Muscle of back (tissue), 13 donors: ENCODE measurements around the gene WNK2. TPM values are rescaled to one million over a fixed set of nuclear protein-coding genes. Genes with fewer than 3 reads are reported as not detected.
"Not testable (repeated sequence)": the region's sequence is repeated elsewhere in the genome, so short reads cannot be mapped to it uniquely, and the experiment has no call there.

Experiments used
- DNase-seq, 3 donors: peaks; one replicate each; pipeline versions ENCODE4 v3.0.0 to v3.0.0-alpha.2; 2013
- long read RNA-seq, 9 donors: transcript quantifications; one replicate each; lab custom pipeline, GENCODE V29; 2026
- polyA plus RNA-seq, 10 donors: library from polyadenylated mRNA; unstranded; fragments of 120-200 nt; gene quantifications; one replicate each; pipeline ENCODE4 v1.2.1, GENCODE V29; 2013; ENCODE audit not compliant: insufficient read length in 10 of 10

The WNK2 gene
- 10 to 100 TPM in 9 of 10 donors, 1 to 10 TPM in 1; 9.3 to 14.7 (median 11.5) TPM for polyA plus RNA-seq
- long read RNA-seq, donor 1, partial matches to known transcripts, result 0 of 1 reads
- long read RNA-seq, donor 1, other reads (novel, unspliced or antisense), result 0 of 1 reads
- long read RNA-seq, donor 2, result 0 reads
- long read RNA-seq, donor 3, result 0 reads
- long read RNA-seq, donor 4, result 0 reads
- long read RNA-seq, donor 5, partial matches to known transcripts, result 0 of 1 reads
- long read RNA-seq, donor 5, other reads (novel, unspliced or antisense), result 0 of 1 reads
- long read RNA-seq, donor 6, partial matches to known transcripts, result 0 of 1 reads
- long read RNA-seq, donor 6, other reads (novel, unspliced or antisense), result 0 of 1 reads
- long read RNA-seq, donor 7, result 0 reads
- long read RNA-seq, donor 8, result 0 reads
- long read RNA-seq, donor 9, result 0 reads

DNA sequence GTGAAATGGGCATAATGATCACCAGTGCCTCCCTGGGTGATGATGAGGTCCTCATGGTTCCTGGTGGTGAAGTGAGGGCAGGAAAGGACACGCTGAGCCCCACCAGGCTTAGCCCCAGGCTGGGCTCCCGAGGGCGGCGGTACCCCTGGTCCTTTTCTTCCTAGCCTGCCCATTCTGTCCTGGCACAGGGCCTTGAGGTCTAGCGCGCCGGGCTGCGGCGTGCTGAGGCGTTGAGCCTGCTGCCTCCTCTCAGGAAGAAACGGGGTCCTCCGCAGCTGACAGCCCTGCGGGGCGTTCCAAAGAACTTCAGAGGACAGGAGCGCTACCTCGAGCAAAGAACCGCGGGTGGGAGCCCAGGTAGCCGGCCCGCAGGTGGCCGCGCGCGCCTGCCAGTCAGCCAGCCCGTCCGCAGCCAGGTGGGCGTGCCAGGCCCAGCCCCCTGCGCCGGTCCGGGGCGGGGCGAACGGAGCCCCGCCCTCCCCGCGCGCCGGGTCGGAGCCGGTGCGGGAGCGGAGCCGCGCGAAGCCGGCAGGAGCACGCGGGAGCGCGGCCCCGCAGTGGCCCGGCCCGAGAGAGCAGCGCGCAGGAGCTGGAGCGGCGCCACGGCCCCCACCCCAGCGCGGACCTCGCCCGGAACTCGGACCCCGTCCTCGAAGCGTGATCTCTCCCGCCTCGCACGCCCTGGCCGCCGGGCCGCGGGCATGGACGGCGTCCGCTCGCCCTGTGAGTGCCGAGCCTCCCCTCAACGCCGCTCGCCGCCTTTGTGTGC is at the start of gene WNK2:
WNK2 (plus strand) TSS at position 477 of the 769 bp plus-strand sequence. CDS start 791 bp downstream, outside the sequence.
- no peak for DNase-seq

DNA sequence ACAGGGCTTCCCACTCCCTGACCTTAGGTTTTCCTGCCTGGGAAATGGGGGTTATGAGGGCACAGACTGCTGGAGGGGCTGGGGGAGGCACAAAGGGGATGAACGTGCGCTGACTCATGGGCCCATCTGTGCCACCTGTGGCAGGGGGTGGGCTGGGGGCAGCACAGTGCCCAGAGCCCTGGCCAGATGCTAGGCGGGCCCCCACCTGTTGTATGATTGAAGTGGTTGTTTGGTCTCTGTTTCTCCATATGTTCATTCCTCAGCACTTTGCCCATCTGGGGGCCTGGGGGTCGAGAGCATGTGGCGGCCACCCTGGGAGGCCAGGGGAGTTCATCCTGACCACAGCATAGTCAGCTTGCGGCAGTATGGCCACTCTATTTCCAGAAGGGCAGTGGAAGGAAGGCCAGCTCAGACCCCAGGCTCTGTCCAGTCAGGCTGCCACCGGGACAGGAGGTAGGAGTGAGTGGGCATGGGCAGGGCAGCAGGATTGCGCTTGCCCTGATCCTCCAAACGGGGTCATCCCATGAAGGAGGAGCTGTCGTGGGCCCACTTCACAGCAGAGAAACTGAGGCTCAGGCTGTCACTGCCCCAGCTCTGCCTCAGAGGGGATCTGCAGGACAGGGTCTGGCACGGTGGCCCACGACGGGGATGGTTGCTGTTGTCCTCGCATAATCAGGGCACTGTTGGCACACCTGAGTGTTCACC is 49.0 kb upstream of the WNK2 start:
- no peak for DNase-seq

DNA sequence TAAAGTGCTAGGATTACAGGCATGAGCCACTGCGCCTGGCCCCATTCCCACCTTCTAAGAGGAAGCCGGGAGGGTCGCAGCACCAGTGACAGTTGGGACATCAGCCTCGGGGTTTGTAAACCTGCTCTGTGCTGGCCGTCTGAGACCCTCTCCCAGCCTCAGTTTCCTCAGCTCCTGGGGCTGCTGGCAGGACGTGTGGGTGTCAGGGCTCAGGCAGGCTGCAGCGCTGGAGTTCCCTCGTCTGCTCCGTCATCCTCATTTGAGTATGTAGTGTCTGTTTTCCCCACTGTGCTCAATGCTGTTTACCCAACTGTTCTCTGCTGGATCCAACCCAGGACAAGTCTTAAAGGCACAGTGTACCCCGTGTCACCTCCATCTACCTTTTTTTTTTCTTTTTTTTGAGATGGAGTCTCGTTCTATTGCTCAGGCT is 47.9 kb upstream of the WNK2 start:
- DNase-seq, result no peak

DNA sequence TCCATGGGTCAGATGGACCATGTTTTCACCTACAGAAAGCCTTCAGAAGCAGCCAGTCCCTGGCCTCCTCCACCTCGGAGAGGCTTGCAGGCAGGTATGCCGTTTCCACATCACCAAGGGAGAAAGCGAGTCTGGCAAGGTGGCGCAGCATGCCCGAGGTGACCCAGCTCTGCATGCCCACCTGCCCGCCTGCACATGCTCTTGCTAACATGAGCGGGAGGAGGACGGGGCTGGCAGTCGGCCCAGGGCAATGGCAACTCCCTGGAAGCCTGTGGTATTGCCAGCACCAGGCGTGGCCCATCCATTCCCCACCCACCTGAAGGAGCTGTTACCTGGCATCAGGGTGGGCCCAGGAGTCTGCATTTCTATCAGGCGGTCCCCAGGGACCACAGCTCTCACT is 46.6 kb upstream of the WNK2 start:
- DNase-seq, result no peak

DNA sequence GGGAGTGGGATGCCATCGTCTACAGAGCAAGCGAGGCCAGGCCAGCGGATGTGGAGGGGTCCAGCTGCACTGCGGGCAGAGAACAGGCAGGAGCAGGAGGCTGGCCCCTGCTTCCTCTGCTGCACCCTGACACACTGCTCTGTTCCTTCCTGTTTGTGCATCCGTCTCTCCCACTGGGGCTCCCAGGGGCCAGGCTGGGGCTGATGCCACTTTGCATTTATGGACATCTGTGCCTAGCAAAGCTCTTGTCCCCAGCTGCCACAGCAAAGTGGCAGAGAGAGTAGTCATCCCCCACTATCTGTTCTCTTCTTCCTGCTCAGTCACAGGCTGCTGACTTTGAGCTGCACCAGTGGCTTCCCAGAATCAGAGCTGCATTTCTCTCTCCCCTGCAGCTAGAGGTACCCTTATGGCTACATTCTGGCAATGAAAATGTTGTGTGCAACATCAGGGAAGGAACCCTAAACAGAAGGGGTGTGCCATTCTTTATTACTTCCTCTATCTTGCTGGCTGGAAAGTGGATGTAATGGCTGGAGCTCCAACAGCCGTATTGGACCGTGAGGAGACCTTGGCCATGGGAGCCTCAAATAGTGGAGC is 45.7 kb upstream of the WNK2 start:
- no peak for DNase-seq

DNA sequence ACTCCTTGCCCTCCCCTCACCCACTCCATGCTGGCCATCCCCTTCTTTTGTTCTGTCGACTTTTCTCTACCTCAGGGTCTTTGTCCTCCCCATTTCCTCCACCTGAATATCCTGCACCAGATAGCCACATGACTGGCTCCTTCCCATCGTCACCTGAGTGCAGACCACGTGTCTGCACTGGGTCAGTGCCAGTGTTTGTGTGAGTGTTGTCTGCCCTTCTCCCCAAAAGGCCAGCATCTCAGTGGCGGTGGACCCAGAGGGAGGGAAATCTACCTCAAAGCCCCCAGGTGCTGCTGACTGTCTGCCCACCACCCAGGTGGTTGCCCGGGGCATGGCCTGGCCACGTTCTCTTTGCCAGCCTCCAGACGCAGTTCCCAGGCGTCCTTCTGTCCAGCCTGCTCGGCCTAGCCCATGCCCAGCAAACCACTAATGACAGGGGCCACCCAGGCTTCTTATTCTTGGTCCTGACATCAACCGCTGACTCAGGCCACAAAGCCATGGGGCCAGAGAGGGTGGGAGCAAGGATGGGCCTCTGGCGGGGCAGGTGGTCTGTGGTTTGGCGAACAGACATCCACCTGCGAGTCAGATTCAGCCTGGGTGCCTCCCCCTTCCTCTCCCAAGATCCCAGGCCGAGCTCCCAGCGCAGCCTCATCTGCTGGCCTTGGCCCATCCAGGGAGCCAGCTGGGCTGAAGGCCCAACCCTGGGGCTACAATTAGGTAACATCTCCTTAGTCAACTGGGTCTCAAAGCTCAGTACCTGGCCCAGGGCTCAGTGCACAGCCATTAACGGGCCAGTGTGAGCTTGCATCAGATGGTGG is 44.4 kb upstream of the WNK2 start:
- no peak for DNase-seq

DNA sequence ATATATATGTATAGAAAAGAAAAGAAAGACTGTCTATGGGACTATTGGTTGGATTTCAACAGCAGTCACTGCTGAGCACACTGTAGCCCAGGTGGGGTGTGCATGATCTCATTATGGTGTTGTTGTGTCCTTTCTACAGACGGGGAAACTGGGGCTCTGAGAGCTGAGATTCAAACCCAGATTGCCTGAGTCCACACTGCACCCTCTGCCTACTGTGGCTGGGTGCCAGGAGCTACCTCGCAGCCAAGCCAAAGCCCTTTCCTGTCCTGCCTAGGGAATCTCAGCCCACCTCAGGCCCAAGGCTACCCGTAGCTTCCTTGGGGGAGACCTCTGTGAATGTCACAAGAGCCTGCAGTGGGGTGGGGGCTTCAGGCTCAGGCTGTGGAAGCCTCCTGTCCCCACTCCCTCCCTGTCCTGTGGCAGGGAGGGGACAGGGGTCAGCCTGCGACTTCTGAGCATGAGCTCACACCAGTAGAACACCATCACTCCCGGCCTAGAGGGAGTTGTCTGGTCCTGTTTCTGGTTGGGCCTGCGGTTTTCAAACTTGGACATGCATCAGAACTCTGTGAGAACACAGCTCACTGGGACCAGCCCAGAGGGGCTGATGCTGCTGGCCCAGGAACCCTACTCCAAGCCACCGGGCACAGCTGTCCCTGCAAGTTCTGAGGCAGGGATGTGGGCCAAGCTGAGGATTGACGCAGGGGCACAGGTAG is 42.0 kb upstream of the WNK2 start:
- no peak for DNase-seq

DNA sequence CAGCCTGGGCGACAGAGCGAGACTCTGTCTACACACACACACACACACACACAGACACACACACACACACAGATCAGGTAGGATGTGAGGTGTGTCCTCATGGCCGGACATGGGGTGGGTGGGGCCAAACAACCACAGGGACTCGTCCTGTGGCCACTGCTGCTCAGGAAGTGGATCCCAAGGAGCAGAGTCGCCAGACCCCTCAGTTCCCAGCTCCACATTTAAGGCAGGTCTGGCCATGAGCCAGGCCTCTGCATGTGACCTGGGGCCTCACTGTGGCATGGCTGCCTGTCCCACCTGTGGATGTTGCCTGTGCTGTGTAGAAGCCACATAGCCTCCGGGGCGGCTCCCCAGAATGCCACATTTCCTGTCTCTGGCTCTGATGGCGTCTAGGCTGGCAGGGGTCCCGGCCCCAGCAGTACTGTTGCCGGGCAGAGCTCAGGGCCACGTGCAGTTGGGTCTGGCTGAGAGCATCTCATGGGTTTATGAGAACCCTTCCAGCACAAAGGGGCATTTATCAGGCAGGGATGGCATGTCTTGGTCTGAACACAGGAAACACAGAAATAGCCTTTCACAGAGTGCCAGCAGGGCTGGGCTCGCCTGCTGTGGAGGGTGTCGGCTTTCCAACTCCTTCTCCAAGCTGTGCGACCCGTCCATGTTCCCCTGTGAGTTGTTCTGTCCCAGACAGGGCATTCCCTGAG is 40.0 kb upstream of the WNK2 start:
- peak in 1 of 3 donors; percentile 64 for DNase-seq

DNA sequence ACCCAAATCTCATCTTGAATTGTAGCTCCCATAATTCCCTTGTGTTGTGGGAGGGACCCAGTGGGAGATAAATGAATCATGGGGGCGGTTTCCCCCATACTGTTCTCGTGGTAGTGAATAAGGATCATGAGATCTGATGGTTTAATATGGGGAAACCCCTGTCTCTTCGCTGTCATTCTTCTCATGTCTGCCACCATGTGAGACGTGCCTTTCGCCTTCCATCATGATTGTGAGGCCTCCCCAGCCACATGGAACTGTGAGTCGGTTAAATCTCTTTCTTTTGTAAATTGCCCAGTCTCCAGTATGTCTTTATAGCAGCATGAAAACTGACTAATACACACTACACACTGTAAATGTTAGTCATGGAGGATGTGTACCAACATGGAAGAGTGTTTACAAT is 37.2 kb upstream of the WNK2 start:
- not testable (repeated sequence) for DNase-seq

DNA sequence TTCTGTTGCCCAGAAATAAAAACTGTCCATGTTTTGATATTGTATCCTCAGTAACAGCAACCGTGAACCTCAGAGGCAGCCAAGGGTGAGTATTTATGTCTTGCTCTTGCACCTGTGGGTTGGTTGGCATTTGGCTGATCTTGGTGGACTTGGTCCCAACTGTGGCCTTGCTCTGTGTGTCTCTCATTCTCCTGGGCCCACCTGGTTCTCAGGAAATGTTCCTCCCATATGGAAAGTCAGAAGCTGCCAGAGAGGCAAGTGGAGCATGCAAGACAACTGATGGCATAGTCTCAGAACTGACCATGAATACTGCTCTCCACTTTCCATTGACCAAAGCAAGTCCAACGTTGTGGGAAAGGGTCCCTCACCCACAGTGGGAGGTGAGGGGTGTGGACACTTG is 36.3 kb upstream of the WNK2 start:
- no peak for DNase-seq

DNA sequence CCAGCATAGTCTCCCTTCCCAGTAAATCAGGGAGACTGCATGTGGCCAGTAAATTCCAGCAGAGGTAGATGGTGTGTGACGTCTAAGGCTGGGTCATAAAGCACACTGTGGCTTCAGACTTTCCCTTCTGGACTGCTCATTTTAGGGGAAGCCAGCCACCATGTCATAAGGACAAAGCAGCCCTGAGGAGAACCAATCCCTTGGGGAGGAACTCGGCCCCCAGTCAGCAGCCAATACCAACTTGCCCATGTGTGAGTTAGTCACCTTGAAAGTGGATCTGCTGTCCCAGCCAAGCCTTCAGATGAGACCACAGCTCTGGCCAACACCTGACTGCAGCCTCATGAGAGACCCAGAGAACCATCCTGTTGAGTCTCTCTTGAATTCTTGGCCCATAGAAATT is 35.2 kb upstream of the WNK2 start:
- DNase-seq, result no peak

DNA sequence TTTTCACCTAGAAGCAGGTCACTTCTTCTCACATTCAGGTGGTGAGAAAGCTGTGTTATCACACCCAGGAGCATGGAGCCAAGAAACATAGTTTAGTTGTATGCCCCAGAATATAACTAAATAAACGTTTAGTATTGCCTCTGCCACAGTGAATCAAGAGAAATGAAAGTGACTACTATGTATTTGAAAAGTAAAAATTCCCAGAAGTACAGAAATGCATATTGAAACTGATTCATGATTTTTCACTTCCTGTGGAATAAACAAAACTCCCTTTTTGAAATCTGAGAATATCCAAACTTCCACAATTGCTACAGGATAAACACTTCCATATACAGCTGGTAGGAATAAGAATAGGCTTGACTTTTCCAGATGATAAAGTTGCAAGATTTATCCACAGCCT is 34.6 kb upstream of the WNK2 start:
- DNase-seq, result no peak

DNA sequence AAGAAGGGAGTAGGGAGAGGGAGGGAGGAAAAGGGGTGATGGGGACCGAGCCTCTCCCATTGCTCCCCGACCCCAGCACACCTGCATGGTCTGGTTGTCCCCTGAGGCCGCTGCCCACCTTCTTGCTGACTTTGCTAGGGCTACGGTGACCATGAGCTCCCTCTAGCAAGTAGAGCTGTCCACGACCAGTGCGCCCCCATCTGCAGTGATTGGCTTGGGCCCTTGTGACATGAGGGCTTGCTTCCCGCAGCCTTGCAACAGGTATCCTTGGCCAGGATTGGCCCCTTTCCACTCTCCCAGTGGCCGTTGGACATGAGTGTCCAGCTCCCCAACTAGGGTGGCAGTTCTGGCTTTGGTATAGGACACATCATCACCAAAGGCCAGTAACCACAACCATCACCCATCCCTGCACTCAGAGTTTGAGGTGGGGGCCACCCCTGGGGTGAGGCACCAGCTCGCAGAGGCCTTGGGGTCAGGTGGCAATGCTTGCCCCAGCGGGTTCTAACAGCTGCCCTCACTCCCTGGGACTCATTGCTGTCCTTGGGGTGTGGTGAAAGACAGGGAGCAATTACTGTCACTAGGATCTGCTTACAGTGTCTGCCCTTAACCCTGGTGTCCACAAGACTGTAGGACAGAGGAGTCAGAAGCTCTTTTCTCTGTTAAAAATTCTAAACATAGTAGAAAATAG is 32.7 kb upstream of the WNK2 start:
- DNase-seq, result no peak

DNA sequence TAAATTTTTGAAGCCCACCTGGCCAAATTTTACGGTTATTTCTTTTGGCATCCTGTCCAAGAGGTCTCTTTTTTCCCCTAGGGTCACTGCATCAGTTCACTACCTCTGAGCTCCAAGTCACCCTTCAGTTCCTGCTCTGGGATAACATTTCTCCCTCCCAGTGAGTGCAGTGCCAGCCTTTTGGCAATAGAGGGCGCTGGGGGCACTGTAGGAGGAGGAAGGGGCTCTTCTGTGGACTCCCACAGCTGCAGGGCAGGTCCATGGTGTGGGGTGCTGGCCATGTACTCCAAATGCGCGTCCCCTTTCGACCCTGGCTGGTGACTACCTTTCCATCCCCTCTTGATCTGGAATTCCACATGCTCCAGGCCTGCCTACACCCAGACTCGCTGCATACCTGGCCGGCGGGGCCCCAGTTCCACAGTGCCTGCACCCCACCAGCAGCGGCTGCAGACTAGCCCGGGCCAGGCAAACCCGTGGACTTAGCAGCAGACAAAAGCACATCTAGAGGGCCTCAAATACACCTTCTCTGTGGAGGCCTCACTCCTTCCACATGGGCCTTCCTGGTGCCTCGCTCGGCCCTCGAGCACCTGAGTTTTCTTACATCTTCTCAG is 29.5 kb upstream of the WNK2 start:
- DNase-seq, result no peak

DNA sequence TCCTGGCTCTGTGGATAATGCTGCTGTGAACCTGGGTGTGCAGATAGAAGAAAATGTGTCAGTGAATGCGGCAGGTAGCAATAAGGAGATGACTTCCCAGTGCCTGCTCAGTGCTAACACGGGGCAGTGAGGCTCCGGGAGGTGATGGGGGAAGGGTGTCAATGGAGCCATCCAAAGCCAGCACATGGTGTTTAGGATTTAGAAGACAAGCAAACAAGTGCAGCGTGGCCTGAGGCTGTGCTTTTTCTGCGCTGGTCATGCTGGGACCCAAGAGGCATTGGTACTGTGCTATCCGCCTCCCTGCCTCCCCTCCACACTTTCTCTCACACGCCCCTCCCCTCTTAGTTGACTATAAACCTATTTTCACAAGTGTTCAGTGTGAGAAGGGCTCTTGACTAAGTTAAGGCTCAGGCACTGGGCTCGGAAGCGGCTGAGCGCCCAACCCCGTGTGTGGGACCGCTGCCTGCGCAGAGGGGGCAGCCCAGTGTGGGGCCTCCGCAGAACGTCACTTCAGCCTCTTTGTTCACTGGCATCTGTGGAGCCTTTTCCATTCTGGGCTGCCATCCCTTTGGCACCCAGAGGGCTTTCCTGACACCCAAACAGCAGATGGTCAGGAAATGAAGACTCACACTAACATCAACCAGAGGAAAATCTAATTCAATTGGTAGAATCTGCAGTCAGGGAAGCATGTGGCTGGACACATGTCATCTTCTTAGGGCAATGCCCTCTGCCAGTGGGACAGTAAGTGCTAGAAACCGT is 28.0 kb upstream of the WNK2 start:
- DNase-seq, result no peak

DNA sequence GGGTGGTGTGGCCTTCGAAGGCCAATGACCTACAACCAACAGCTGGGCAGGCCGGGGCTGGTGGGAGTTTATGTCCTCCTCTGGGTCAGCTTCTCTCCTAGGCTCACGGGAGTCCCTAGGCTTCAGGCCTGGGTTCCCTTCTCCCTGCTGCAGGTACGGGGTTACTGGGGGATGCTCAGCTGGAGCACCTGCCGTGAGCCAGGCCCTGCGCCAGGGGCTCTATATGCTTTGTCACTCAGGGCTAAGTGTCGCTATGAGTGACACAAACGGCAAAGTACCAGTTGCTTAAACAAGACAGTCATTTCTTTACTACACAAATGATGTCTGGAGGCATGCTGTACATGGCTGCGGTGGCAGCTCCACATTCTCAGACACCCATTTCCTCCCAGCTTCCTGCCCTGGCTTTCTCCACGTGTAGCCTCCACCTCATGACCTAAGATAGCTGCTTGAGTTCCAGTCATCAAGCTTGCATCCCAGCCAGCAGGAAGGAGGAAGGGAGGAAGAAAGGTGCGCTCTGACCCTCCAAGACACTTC is 27.4 kb upstream of the WNK2 start:
- DNase-seq, result no peak

DNA sequence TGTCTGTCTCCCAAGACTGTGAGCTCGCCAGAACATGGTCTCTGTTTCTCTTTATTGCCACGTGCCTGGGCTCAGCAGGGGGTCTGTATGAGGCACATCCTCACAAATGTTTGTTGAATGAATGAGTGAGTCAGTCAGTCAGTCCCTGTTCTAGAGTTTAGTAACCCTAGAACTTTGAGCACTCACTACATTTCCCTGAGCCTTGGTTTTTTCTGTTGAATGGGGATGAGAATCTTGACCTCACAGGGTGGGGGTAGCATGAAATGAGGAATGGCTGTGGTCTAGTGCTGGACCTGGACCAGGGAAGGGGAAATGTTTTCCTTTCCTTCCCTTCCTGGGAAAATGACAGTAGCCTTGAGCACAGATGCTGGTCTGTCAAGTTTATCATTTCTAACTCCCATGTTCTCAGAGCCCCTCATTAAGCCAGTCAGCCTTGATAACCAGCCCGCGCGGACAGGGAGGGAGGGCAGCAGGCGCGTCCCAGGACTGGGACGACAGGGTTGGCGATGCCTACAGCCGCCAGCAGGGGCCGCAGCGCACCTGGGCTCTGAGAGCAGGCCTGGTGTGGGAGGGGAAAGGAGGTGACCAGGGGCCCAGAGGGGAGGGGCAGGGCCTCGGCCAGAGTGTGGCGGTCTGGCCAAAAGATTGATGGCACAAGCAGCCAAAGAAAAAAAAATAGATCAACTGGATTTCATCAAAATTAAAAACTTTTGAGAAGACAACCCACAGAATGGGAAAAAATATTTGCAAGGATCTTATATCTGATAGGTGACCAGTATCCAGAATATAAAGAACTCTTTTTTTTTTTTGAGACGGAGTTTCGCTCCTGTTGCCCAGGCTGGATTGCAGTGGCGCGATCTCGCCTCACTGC is 24.1 kb upstream of the WNK2 start:
- DNase-seq, result peak; percentile 69 to 93 (median 90)
